Prostate gland (tissue), 2 donors: Measurements from ENCODE around the gene ZNF331.

Experiments
- CTCF ChIP-seq, 4 experiments: fragments of 200-600 bp in 2 of 4; fragments of 450-650 bp in 2 of 4; sonication (generic) in 2 of 4; IDR thresholded peaks; 1 replicate in 3 of 4; 2 replicates in 1 of 4; pipeline ENCODE4 v1.5.1; 2016 to 2019; ENCODE audit warnings: antibody characterized with exemption in 4 of 4, mild to moderate bottlenecking in 2 of 4, moderate library complexity in 2 of 4
- POLR2A ChIP-seq: fragments of 450-650 bp; IDR thresholded peaks from one replicate; pipeline ENCODE4 v1.6.1; 2016; ENCODE audit warnings: antibody characterized with exemption, mild to moderate bottlenecking

DNA sequence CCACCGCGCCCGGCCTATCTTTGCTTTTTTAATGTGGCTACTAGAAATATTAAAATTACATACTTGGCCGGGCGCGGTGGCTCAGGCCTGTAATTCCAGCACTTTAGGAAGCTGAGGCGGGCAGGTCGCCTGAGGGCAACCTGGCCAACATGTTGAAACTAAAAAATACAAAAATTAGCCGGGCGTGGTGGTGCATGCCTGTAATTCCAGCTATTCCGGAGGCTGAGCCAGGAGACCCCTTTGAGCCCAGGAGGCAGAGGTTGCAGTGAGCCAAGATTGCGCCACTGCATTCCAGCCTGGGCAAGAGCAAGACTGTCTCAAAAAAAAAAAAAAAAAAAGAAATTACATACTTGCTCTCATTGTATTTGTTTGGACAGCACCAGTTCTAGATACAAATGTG, 59.1 kb downstream of the ZNF331 start:
- no peak for TF ChIP-seq CTCF (IDR thresholded peaks at IDR 0.05)
- TF ChIP-seq POLR2A, result no peak
